K562 (cell line): Measurements from ENCODE around the gene CCDC167. TPM values are rescaled to one million over a fixed set of nuclear protein-coding genes. Genes with fewer than 3 reads are reported as not detected.

Source experiments
- BCOR ChIP-seq: fragments of 450-650 bp; IDR thresholded peaks from 2 replicates; pipeline ENCODE4 v1.6.1; 2016
- CBFA2T2 ChIP-seq: fragments of 450-650 bp; conservative IDR thresholded peaks from 2 replicates; pipeline ENCODE4 v1.6.1; 2017; ENCODE audit warnings: mild to moderate bottlenecking
- CBFA2T3 ChIP-seq: fragments of 450-650 bp; IDR thresholded peaks from 2 replicates; pipeline ENCODE4 v1.6.1; 2017
- CTCF ChIP-seq, 3 experiments: IDR thresholded peaks in 2 of 3; conservative IDR thresholded peaks in 1 of 3; 2 replicates each; pipeline ENCODE4 v1.5.1; 2011 to 2012; ENCODE audit warnings: low read length in 3 of 3, mild to moderate bottlenecking in 3 of 3, control low read depth in 2 of 3, improper control_type of control experiment in 1 of 3, inconsistent platforms in 1 of 3, low read depth in 1 of 3, mixed read lengths in 1 of 3, moderate library complexity in 1 of 3; ENCODE audit not compliant: insufficient read depth in 2 of 3
- CXXC5 ChIP-seq: fragments of 250-450 bp; sonication (Bioruptor Pico); IDR thresholded peaks from 2 replicates; pipeline ENCODE4 v1.8.0; 2022; ENCODE audit warnings: inconsistent platforms, mild to moderate bottlenecking, moderate library complexity
- ILF3 ChIP-seq: fragments of 450-650 bp; IDR thresholded peaks from 2 replicates; pipeline ENCODE4 v1.6.1; 2018; ENCODE audit warnings: antibody characterized with exemption, mild to moderate bottlenecking, moderate library complexity, borderline replicate concordance
- KLF1 ChIP-seq: fragments of 450-650 bp; IDR thresholded peaks from 2 replicates; pipeline ENCODE4 v1.6.1; 2016; ENCODE audit warnings: missing genetic modification characterization, missing compliant biosample characterization
- MAFG ChIP-seq: fragments of 450-650 bp; conservative IDR thresholded peaks from 2 replicates; pipeline ENCODE4 v1.6.1; 2016; ENCODE audit warnings: missing genetic modification characterization, missing compliant biosample characterization
- MEIS2 ChIP-seq: fragments of 450-650 bp; IDR thresholded peaks from 2 replicates; pipeline ENCODE4 v1.6.1; 2014; ENCODE audit warnings: mild to moderate bottlenecking; ENCODE audit not compliant: partially characterized antibody
- NR2C2 ChIP-seq, 2 experiments: fragments of 200-800 bp in 1 of 2; sonication (Bioruptor generic) in 1 of 2; sonication (generic) in 1 of 2; formaldehyde crosslinking in 1 of 2; IDR thresholded peaks; 2 replicates each; pipeline versions ENCODE4 v1.6.1 to v1.8.0; 2016 to 2022; ENCODE audit warnings: mild to moderate bottlenecking in 1 of 2, missing compliant biosample characterization in 1 of 2, missing genetic modification characterization in 1 of 2, missing genetic modification reagents in 1 of 2
- PYGO2 ChIP-seq: fragments of 450-650 bp; IDR thresholded peaks from 2 replicates; pipeline ENCODE4 v1.6.1; 2016; ENCODE audit warnings: mild to moderate bottlenecking, missing genetic modification characterization, moderate library complexity, missing compliant biosample characterization
- RCOR1 ChIP-seq, 2 experiments: IDR thresholded peaks; 2 replicates each; pipeline ENCODE4 v1.6.1; 2012; ENCODE audit warnings: low read depth in 2 of 2, low read length in 2 of 2, borderline replicate concordance in 1 of 2, improper control_type of control experiment in 1 of 2
- SIN3A ChIP-seq, 2 experiments: fragments of 150-350 bp in 1 of 2; IDR thresholded peaks; 2 replicates each; pipeline ENCODE4 v1.6.1; 2011 to 2016; ENCODE audit warnings: borderline replicate concordance in 2 of 2, low read depth in 2 of 2, low read length in 2 of 2, mild to moderate bottlenecking in 2 of 2, moderate library complexity in 2 of 2; ENCODE audit not compliant: control insufficient read depth in 1 of 2
- SMARCA4 ChIP-seq: fragments of 450-650 bp; IDR thresholded peaks from 2 replicates; pipeline ENCODE4 v1.6.1; 2016
- TCF3 ChIP-seq: sonication (generic); formaldehyde crosslinking; IDR thresholded peaks from 2 replicates; pipeline ENCODE4 v1.4.0; 2020; ENCODE audit warnings: mild to moderate bottlenecking, missing genetic modification reagents
- ZNF644 ChIP-seq: fragments of 200-800 bp; sonication (Bioruptor generic); IDR thresholded peaks from 2 replicates; pipeline ENCODE4 v1.6.1; 2016; ENCODE audit warnings: low read depth, missing genetic modification characterization, missing compliant biosample characterization
- polyA plus RNA-seq, 8 experiments: library from polyadenylated mRNA; depleted of rRNA in 4 of 8; stranded (reverse) in 5 of 8; unstranded in 3 of 8; fragments of >200 nt; fragmentation: Nextera tagmentation in 2 of 8; fragmentation: Illumina TruSeq in 1 of 8; extraction: Ambion mirVana in 2 of 8; extraction: Trizol in 1 of 8; gene quantifications; 2 replicates each; pipeline versions ENCODE4 v1.2.1 to v1.2.3, GENCODE V29; 2011 to 2014; ENCODE audit warnings: inconsistent platforms in 1 of 8, missing spikeins in 1 of 8
- total RNA-seq, 7 experiments: library from RNA; depleted of rRNA in 6 of 7; stranded (reverse); fragments of >200 nt in 6 of 7; fragmentation: Illumina TruSeq in 2 of 7; extraction: Trizol in 2 of 7; gene quantifications; 2 replicates each; pipeline versions ENCODE4 v1.2.1 to v1.2.3, GENCODE V29; 2011 to 2021; ENCODE audit warnings: low replicate concordance in 1 of 7
- TF ChIP-seq, protein P1 (sequence below): sonication (generic); formaldehyde crosslinking; IDR thresholded peaks from 2 replicates; pipeline ENCODE4 v1.8.0; 2022; ENCODE audit warnings: missing genetic modification reagents, mild to moderate bottlenecking, moderate library complexity, borderline replicate concordance

Gene CCDC167
- total and polyA plus RNA-seq, 9 of the 15 experiments (the other 6 are each of a cell fraction or from before 2014, with no cell fraction given): 26.0 to 114 (median 45.2) TPM

DNA sequence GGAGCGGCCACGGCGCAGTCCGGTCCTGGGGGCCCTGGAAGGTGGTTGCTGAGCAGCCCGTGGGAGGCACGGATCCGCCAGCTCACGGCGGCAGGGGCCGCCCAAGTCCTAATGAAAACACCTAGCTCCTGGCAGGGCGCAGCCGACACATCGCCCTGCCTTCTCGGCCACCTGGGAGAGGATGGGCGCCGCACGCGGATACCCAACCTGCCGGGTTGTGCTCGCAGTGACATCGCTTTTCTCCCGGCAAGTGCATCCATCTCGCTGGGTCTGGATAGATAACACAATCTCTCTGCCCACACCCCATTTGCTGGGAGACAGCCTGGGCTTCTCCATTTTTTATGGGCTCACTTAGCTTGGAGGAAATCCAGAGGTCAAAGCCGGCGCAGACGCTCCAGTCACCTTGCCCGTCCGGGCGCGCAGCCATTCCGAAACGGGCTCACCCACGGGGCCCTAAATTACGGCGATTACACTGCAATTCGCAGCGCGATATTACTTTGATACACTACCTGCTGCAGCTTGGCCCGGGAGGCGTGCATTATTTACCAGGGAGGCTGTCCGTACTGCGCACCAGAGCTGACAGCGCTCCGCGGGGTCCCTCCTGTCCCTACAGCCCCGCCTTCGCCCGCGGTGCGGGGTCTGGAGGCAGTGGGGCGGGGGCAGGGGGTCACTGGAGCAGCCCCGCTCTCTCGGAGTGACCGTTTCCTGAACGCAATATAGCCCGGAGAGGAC lies 36.2 kb upstream of the CCDC167 start (continued):
- TF ChIP-seq ZNF644 (tag) (no peak), CBFA2T3 (peak; percentile 85), NR2C2 (CRISPR knock-in tag; IDR thresholded peaks at IDR 0.05) (no peak), NR2C2 (tag; IDR thresholded peaks at IDR 0.05) (0 out of 2 replicates have a peak, but pooled peaks have one; percentile 34), ILF3 (no peak), RCOR1 (IDR thresholded peaks at IDR 0.05; ENCODE audit: borderline replicate concordance in 1 of 2, low read depth in 2 of 2, low read length in 2 of 2) (peak; percentile 43 to 75; a peak in 2 of 4 replicates), BCOR (peak; percentile 75), CTCF (IDR thresholded peaks at IDR 0.05 in 2 of 3, conservative IDR thresholded peaks at IDR 0.05 in 1 of 3; ENCODE audit: insufficient read depth in 2 of 3, low read depth in 1 of 3, low read length in 3 of 3) (0 out of 6 replicates have a peak, but pooled peaks of 1 of the 3 experiments have one; percentile 12), SIN3A (IDR thresholded peaks at IDR 0.05; ENCODE audit: borderline replicate concordance in 2 of 2, control insufficient read depth in 1 of 2, low read depth in 2 of 2, low read length in 2 of 2) (no peak), MAFG (tag) (peak; percentile 39; the same call in 1 of the 2 replicates), CXXC5 (CRISPR knock-in tag) (peak; percentile 56; the same call in 1 of the 2 replicates), KLF1 (tag) (no peak), MEIS2 (peak; percentile 14), SMARCA4 (peak; percentile 52; the same call in 1 of the 2 replicates), CBFA2T2 (peak; percentile 75), TCF3 (CRISPR knock-in tag) (peak; percentile 89), PYGO2 (no peak)
- TF ChIP-seq, protein P1, sequence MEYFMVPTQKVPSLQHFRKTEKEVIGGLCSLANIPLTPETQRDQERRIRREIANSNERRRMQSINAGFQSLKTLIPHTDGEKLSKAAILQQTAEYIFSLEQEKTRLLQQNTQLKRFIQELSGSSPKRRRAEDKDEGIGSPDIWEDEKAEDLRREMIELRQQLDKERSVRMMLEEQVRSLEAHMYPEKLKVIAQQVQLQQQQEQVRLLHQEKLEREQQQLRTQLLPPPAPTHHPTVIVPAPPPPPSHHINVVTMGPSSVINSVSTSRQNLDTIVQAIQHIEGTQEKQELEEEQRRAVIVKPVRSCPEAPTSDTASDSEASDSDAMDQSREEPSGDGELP: peak; percentile 19; the same call in 1 of the 2 replicates
